ENCODE results near the gene SYTL5. TPM values are rescaled to one million over a fixed set of nuclear protein-coding genes. Genes with fewer than 3 reads are reported as not detected.
"Not testable (repeated sequence)": the region's sequence is repeated elsewhere in the genome, so short reads cannot be mapped to it uniquely, and the experiment has no call there.

The SYTL5 gene
- total RNA-seq, 3 donors from 2014 or later: 3.0 to 11.5 (median 9.4) TPM

- H3K4me3 ChIP-seq: no peak overlapping the region
- no peaks in the 10 kb centered on the region for H3K4me1 ChIP-seq (ENCODE audit: low read depth)
- intact Hi-C loops (cut with DNase I, micrococcal nuclease): no loop called here
- no peak for DNase-seq
- no peaks in the 10 kb centered on the region for H3K9me3 ChIP-seq
- H3K36me3 ChIP-seq (ENCODE audit: low read depth): no peaks in the 10 kb centered on the region
- no peak for ATAC-seq
- TF ChIP-seq CTCF (IDR thresholded peaks at IDR 0.05): no peak
These were observed 30.9 kb upstream of the SYTL5 start for GRCh38 chrX:37975421-37975820.

GRCh38 chrX:37976153-37976552 is 30.2 kb upstream of the SYTL5 start:
- intact Hi-C loops (cut with DNase I, micrococcal nuclease): no loop called here
- DNase-seq (no peak), ATAC-seq (no peak)
- Histone ChIP-seq H3K4me3 (no peak overlapping the region), H3K36me3 (ENCODE audit: low read depth) (no peaks in the 10 kb centered on the region), H3K9me3 (no peaks in the 10 kb centered on the region), H3K4me1 (ENCODE audit: low read depth) (no peaks in the 10 kb centered on the region)
- no peak for TF ChIP-seq CTCF (IDR thresholded peaks at IDR 0.05)

- DNase-seq: no peak
- H3K4me1 ChIP-seq (ENCODE audit: low read depth): no peaks in the 10 kb centered on the region
- TF ChIP-seq CTCF (IDR thresholded peaks at IDR 0.05): no peak
- H3K9me3 ChIP-seq: no peaks in the 10 kb centered on the region
- no peaks in the 10 kb centered on the region for H3K36me3 ChIP-seq (ENCODE audit: low read depth)
- no peak for ATAC-seq
- no peak overlapping the region for H3K4me3 ChIP-seq
- intact Hi-C loops (cut with DNase I, micrococcal nuclease): no loop called here
These were observed 21.5 kb upstream of the SYTL5 start for GRCh38 chrX:37984880-37985279.

- H3K9me3 ChIP-seq: no peaks in the 10 kb centered on the region
- ATAC-seq: no peak
- intact Hi-C loops (cut with DNase I, micrococcal nuclease): no loop called here
These were observed 19.5 kb upstream of the SYTL5 start for GRCh38 chrX:37986893-37987292.

GRCh38 chrX:37989304-37989703 is 17.0 kb upstream of the SYTL5 start:
- TF ChIP-seq CTCF (IDR thresholded peaks at IDR 0.05): no peak
- Histone ChIP-seq H3K9me3 (no peaks in the 10 kb centered on the region), H3K36me3 (ENCODE audit: low read depth) (no peaks in the 10 kb centered on the region), H3K4me1 (ENCODE audit: low read depth) (no peaks in the 10 kb centered on the region), H3K4me3 (no peak overlapping the region)
- intact Hi-C loops (cut with DNase I, micrococcal nuclease): no loop called here
- DNase-seq (no peak), ATAC-seq (peak; percentile 79)

More at GRCh38 chrX:37986893-37987292, 19.5 kb upstream of the SYTL5 start:
- Histone ChIP-seq H3K4me3 (no peak overlapping the region), H3K4me1 (ENCODE audit: low read depth) (no peaks in the 10 kb centered on the region), H3K36me3 (ENCODE audit: low read depth) (no peaks in the 10 kb centered on the region)
- TF ChIP-seq CTCF (IDR thresholded peaks at IDR 0.05): no peak
- DNase-seq: no peak

- H3K4me3 ChIP-seq; H3K9me3 ChIP-seq; intact Hi-C loops (cut with DNase I, micrococcal nuclease); H3K36me3 ChIP-seq (ENCODE audit: low read depth); H3K4me1 ChIP-seq (ENCODE audit: low read depth): not testable (repeated sequence)
- peak in 1 of 3 donors; percentile 47 for DNase-seq
- peak; percentile 54 for ATAC-seq
These were observed 15.1 kb upstream of the SYTL5 start for GRCh38 chrX:37991303-37991702.

Measured in mucosa of descending colon (tissue), 3 donors.